Fibroblast of villous mesenchyme (primary cell): ENCODE measurements around the gene FLT1. TPM values are rescaled to one million over a fixed set of nuclear protein-coding genes. Genes with fewer than 3 reads are reported as not detected.

Experiments used
- DNase-seq: peaks from one replicate; pipeline ENCODE4 v3.0.0-alpha.2; 2010; ENCODE audit warnings: low read depth
- H3K4me3 ChIP-seq: 2 replicates; pipeline ENCODE4 v1.5.1; 2011; ENCODE audit warnings: low read depth, mild to moderate bottlenecking, low read length
- CTCF ChIP-seq: IDR thresholded peaks from 2 replicates; pipeline ENCODE4 v1.5.1; 2012; ENCODE audit warnings: low read depth, mild to moderate bottlenecking, low read length; ENCODE audit not compliant: insufficient read depth
- total RNA-seq: library from RNA; depleted of rRNA; stranded (reverse); fragments of >200 nt; gene quantifications from 2 replicates; pipeline ENCODE4 v1.2.3, GENCODE V29; 2012

The FLT1 gene
- total RNA-seq, 1 donor, result 12.1 TPM

GRCh38 chr13:28468023-28468915 is 26.7 kb downstream of the FLT1 start:
- TF ChIP-seq CTCF, result no peak
- H3K4me3 ChIP-seq, result no peak overlapping the region
- DNase-seq, result peak; percentile 56

- DNase-seq, result no peak
- no peak overlapping the region for H3K4me3 ChIP-seq
- TF ChIP-seq CTCF, result no peak
Observed at GRCh38 chr13:28467034-28467433, 27.9 kb downstream of the FLT1 start.

- DNase-seq, result no peak
- H3K4me3 ChIP-seq, result no peak overlapping the region
- TF ChIP-seq CTCF, result no peak
Observed at GRCh38 chr13:28466151-28466550, 28.8 kb downstream of the FLT1 start.

GRCh38 chr13:28464861-28465460 is 30.0 kb downstream of the FLT1 start:
- no peak overlapping the region for H3K4me3 ChIP-seq
- TF ChIP-seq CTCF, result no peak
- no peak for DNase-seq

GRCh38 chr13:28463481-28463880 is 31.4 kb downstream of the FLT1 start:
- no peak for TF ChIP-seq CTCF
- H3K4me3 ChIP-seq, result no peak overlapping the region
- no peak for DNase-seq

- DNase-seq, result no peak
- TF ChIP-seq CTCF, result no peak
- H3K4me3 ChIP-seq, result no peak overlapping the region
Observed at GRCh38 chr13:28459911-28460310, 35.0 kb downstream of the FLT1 start.
